ENCODE measurements around the gene DIPK1C. TPM values are rescaled to one million over a fixed set of nuclear protein-coding genes. Genes with fewer than 3 reads are reported as not detected.

Gene DIPK1C
- total and polyA plus RNA-seq, 2 experiments from 2014 or later: 0.28 to 0.40 TPM

GRCh38 chr18:74465775-74466174 is 8.7 kb upstream of the DIPK1C start:
- H3K4me2 ChIP-seq: no peak overlapping the region
- peaks cover 2% of the 10 kb centered on the region for H3K36me3 ChIP-seq (replicated peaks; ENCODE audit: insufficient read depth, low read depth)
- H3K9me3 ChIP-seq (ENCODE audit: low read depth): no peaks in the 10 kb centered on the region
- H3K9me2 ChIP-seq (replicated peaks; ENCODE audit: insufficient read depth): no peaks in the 10 kb centered on the region
- no peaks in the 10 kb centered on the region for H3K27me3 ChIP-seq
- H2AFZ ChIP-seq: no peak overlapping the region
- no peak overlapping the region for H3K4me3 ChIP-seq
- no peaks in the 10 kb centered on the region for H3K4me1 ChIP-seq (ENCODE audit: insufficient read depth)
- no peak for TF ChIP-seq EZH2phosphoT487 (IDR thresholded peaks at IDR 0.05; ENCODE audit: low read depth, severe bottlenecking, unreplicated experiment)
- TF ChIP-seq CTCF (IDR thresholded peaks at IDR 0.05; ENCODE audit: poor library complexity): no peak
- no peak for TF ChIP-seq EZH2 (IDR thresholded peaks at IDR 0.05; ENCODE audit: borderline replicate concordance)
- no peaks in the 10 kb centered on the region for H3K79me2 ChIP-seq
- no peaks in the 10 kb centered on the region for H4K20me1 ChIP-seq (ENCODE audit: insufficient read depth, poor library complexity, severe bottlenecking)
- H3K27ac ChIP-seq: no peak overlapping the region
- WGBS (ENCODE audit: low lambda C conversion rate, missing lambda C conversion rate): 90% methylated on average over 4 of the region's 4 CpGs
- DNase-seq (ENCODE audit: low spot score): no peak

- no peak for DNase-seq (ENCODE audit: low spot score)
- Histone ChIP-seq H2AFZ (no peak overlapping the region), H3K79me2 (no peaks in the 10 kb centered on the region), H3K4me2 (no peak overlapping the region), H3K9me2 (replicated peaks; ENCODE audit: insufficient read depth) (no peaks in the 10 kb centered on the region), H3K4me3 (no peak overlapping the region), H3K9me3 (ENCODE audit: low read depth) (no peaks in the 10 kb centered on the region), H3K27me3 (peaks cover 16% of the 10 kb centered on the region), H3K36me3 (replicated peaks; ENCODE audit: insufficient read depth, low read depth) (no peaks in the 10 kb centered on the region), H4K20me1 (ENCODE audit: insufficient read depth, poor library complexity, severe bottlenecking) (no peaks in the 10 kb centered on the region), H3K4me1 (ENCODE audit: insufficient read depth) (no peaks in the 10 kb centered on the region), H3K27ac (no peak overlapping the region)
- no peak for TF ChIP-seq CTCF (IDR thresholded peaks at IDR 0.05; ENCODE audit: poor library complexity)
- no peak for TF ChIP-seq EZH2 (IDR thresholded peaks at IDR 0.05; ENCODE audit: borderline replicate concordance)
- no peak for TF ChIP-seq EZH2phosphoT487 (IDR thresholded peaks at IDR 0.05; ENCODE audit: low read depth, severe bottlenecking, unreplicated experiment)
- 83% methylated on average over 1 of the region's 1 CpG for WGBS (ENCODE audit: low lambda C conversion rate, missing lambda C conversion rate)
These were observed 6.9 kb upstream of the DIPK1C start for GRCh38 chr18:74463983-74464382.

- Histone ChIP-seq H3K27ac (no peak overlapping the region), H3K27me3 (peaks cover 23% of the 10 kb centered on the region), H3K79me2 (no peaks in the 10 kb centered on the region), H3K9me2 (replicated peaks; ENCODE audit: insufficient read depth) (no peaks in the 10 kb centered on the region), H2AFZ (no peak overlapping the region), H3K4me1 (ENCODE audit: insufficient read depth) (no peaks in the 10 kb centered on the region), H3K4me2 (no peak overlapping the region), H3K36me3 (replicated peaks; ENCODE audit: insufficient read depth, low read depth) (no peaks in the 10 kb centered on the region), H3K4me3 (no peak overlapping the region), H3K9me3 (ENCODE audit: low read depth) (no peaks in the 10 kb centered on the region), H4K20me1 (ENCODE audit: insufficient read depth, poor library complexity, severe bottlenecking) (no peaks in the 10 kb centered on the region)
- WGBS (ENCODE audit: low lambda C conversion rate, missing lambda C conversion rate): 87% methylated on average over 8 of the region's 8 CpGs
- TF ChIP-seq EZH2phosphoT487 (IDR thresholded peaks at IDR 0.05; ENCODE audit: low read depth, severe bottlenecking, unreplicated experiment) (no peak), EZH2 (IDR thresholded peaks at IDR 0.05; ENCODE audit: borderline replicate concordance) (no peak), CTCF (IDR thresholded peaks at IDR 0.05; ENCODE audit: poor library complexity) (no peak)
- DNase-seq (ENCODE audit: low spot score): no peak
These were observed 6.1 kb upstream of the DIPK1C start for GRCh38 chr18:74463254-74463653.

- H3K27ac ChIP-seq: no peak overlapping the region
- H3K79me2 ChIP-seq: no peaks in the 10 kb centered on the region
- H3K27me3 ChIP-seq: peaks cover 44% of the 10 kb centered on the region
- H4K20me1 ChIP-seq (ENCODE audit: insufficient read depth, poor library complexity, severe bottlenecking): no peaks in the 10 kb centered on the region
- no peaks in the 10 kb centered on the region for H3K36me3 ChIP-seq (replicated peaks; ENCODE audit: insufficient read depth, low read depth)
- H3K9me2 ChIP-seq (replicated peaks; ENCODE audit: insufficient read depth): no peaks in the 10 kb centered on the region
- no peak for DNase-seq (ENCODE audit: low spot score)
- H2AFZ ChIP-seq: no peak overlapping the region
- H3K4me3 ChIP-seq: no peak overlapping the region
- H3K9me3 ChIP-seq (ENCODE audit: low read depth): no peaks in the 10 kb centered on the region
- WGBS (ENCODE audit: low lambda C conversion rate, missing lambda C conversion rate): 95% methylated on average over 7 of the region's 7 CpGs
- TF ChIP-seq CTCF (IDR thresholded peaks at IDR 0.05; ENCODE audit: poor library complexity) (no peak), EZH2phosphoT487 (IDR thresholded peaks at IDR 0.05; ENCODE audit: low read depth, severe bottlenecking, unreplicated experiment) (no peak), EZH2 (IDR thresholded peaks at IDR 0.05; ENCODE audit: borderline replicate concordance) (no peak)
- H3K4me1 ChIP-seq (ENCODE audit: insufficient read depth): peaks cover 6% of the 10 kb centered on the region
- H3K4me2 ChIP-seq: no peak overlapping the region
These were observed 3.7 kb upstream of the DIPK1C start for GRCh38 chr18:74460825-74461224.

Measured in hepatocyte (in vitro differentiated cells).